HG03460 (cell line): ENCODE results near the gene PRMT5.
"Not testable (repeated sequence)": the region's sequence is repeated elsewhere in the genome, so short reads cannot be mapped to it uniquely, and the experiment has no call there.

Source experiments
- ATAC-seq: cut with Tn5 transposase; IDR thresholded peaks from one replicate; pipeline ENCODE4 v1.9.1; 2021; ENCODE audit not compliant: unreplicated experiment

The PRMT5 gene

GRCh38 chr14:22935156-22935555, 6.0 kb upstream of the PRMT5 start:
- no peak for ATAC-seq

- ATAC-seq = no peak
Measured at GRCh38 chr14:22932146-22932545, 3.0 kb upstream of the PRMT5 start.

- peak; percentile 5 for ATAC-seq
Measured at GRCh38 chr14:22929961-22930364, 787 bp upstream of the PRMT5 start.

GRCh38 chr14:22928237-22929103, 706 bp downstream of the PRMT5 start:
- no peak for ATAC-seq

- ATAC-seq = no peak
Measured at GRCh38 chr14:22926316-22926715, 2.9 kb downstream of the PRMT5 start.

- ATAC-seq = no peak
Measured at GRCh38 chr14:22925513-22925912, 3.7 kb downstream of the PRMT5 start.

GRCh38 chr14:22923746-22924145, 5.4 kb downstream of the PRMT5 start:
- ATAC-seq = no peak

GRCh38 chr14:22922294-22922693, 6.9 kb downstream of the PRMT5 start:
- ATAC-seq = no peak

GRCh38 chr14:22920697-22921096, 8.5 kb downstream of the PRMT5 start:
- ATAC-seq = no peak

- no peak for ATAC-seq
Measured at GRCh38 chr14:22919601-22919921, 9.6 kb downstream of the PRMT5 start.

- ATAC-seq = peak; percentile 92
Measured at GRCh38 chr14:22918804-22919600, 10.2 kb downstream of the PRMT5 start, which contains the start of gene RBM23. Gene RBM23, minus strand, starts transcription at chr14:22919149.

GRCh38 chr14:22915886-22916521, 13.2 kb downstream of the PRMT5 start:
- no peak for ATAC-seq

- not testable (repeated sequence) for ATAC-seq
Measured at GRCh38 chr14:22914836-22915235, 14.3 kb downstream of the PRMT5 start.

GRCh38 chr14:22910916-22911315, 18.3 kb downstream of the PRMT5 start:
- no peak for ATAC-seq

GRCh38 chr14:22908601-22909000, 20.6 kb downstream of the PRMT5 start:
- ATAC-seq = no peak

GRCh38 chr14:22907429-22907828, 21.7 kb downstream of the PRMT5 start:
- ATAC-seq = no peak

GRCh38 chr14:22906073-22906472, 23.1 kb downstream of the PRMT5 start:
- no peak for ATAC-seq

GRCh38 chr14:22905627-22906026, 23.5 kb downstream of the PRMT5 start:
- no peak for ATAC-seq

GRCh38 chr14:22903742-22904087, 25.5 kb downstream of the PRMT5 start:
- ATAC-seq = no peak

GRCh38 chr14:22901799-22902198, 27.4 kb downstream of the PRMT5 start:
- ATAC-seq = no peak

GRCh38 chr14:22900081-22900799, 28.9 kb downstream of the PRMT5 start:
- no peak for ATAC-seq
